Lung (tissue), 12 donors: Measurements from ENCODE around the gene NGEF. TPM values are rescaled to one million over a fixed set of nuclear protein-coding genes. Genes with fewer than 3 reads are reported as not detected.

ENCODE experiments used
- ATAC-seq: fragments of 200-7000 bp; cut with Tn5 transposase; one replicate; pipeline ENCODE4 v1.9.1; 2020; ENCODE audit warnings: moderate number of reproducible peaks; ENCODE audit not compliant: insufficient read depth, low FRiP score
- DNase-seq, 3 donors: peaks; one replicate each; pipeline ENCODE4 v3.0.0-alpha.2; 2013 to 2017
- H3K27ac ChIP-seq, 2 donors: one replicate each; pipeline ENCODE4 v1.5.1; 2013; ENCODE audit warnings: mild to moderate bottlenecking in 2 of 2, moderate library complexity in 2 of 2, control low read depth in 1 of 2, inconsistent platforms in 1 of 2, low read depth in 1 of 2, low read length in 1 of 2
- H3K27me3 ChIP-seq, 3 donors: one replicate each; pipeline ENCODE4 v1.5.1; 2013; ENCODE audit warnings: low read length in 2 of 3; ENCODE audit not compliant: control insufficient read depth in 3 of 3, insufficient read depth in 3 of 3
- H3K36me3 ChIP-seq, 4 donors: one replicate each; pipeline ENCODE4 v1.5.1; 2013; ENCODE audit warnings: low read length in 4 of 4, mild to moderate bottlenecking in 1 of 4, moderate library complexity in 1 of 4; ENCODE audit not compliant: control insufficient read depth in 4 of 4, insufficient read depth in 4 of 4
- H3K4me1 ChIP-seq, 5 donors: one replicate each; pipeline ENCODE4 v1.5.1; 2013; ENCODE audit warnings: low read length in 5 of 5, mild to moderate bottlenecking in 2 of 5, moderate library complexity in 1 of 5; ENCODE audit not compliant: control insufficient read depth in 5 of 5, insufficient read depth in 5 of 5
- H3K4me3 ChIP-seq: one replicate; pipeline ENCODE4 v1.5.1; 2013; ENCODE audit warnings: mild to moderate bottlenecking, control low read depth, moderate library complexity
- H3K9ac ChIP-seq, 2 donors: one replicate each; pipeline ENCODE4 v1.5.1; 2013; ENCODE audit warnings: low read length in 2 of 2, control low read depth in 1 of 2; ENCODE audit not compliant: insufficient read depth in 1 of 2
- H3K9me3 ChIP-seq, 4 donors: one replicate each; pipeline ENCODE4 v1.5.1; 2013; ENCODE audit warnings: low read length in 3 of 4, mild to moderate bottlenecking in 1 of 4, moderate library complexity in 1 of 4; ENCODE audit not compliant: control insufficient read depth in 4 of 4, insufficient read depth in 3 of 4
- WGBS, 2 donors: extraction: QIAGEN DNeasy Blood & Tissue Kit; methylation state at CpG; one replicate each; pipeline ENCODE4 v1.1.7; 2013; 5-methylcytosine and 5-hydroxymethylcytosine counted together
- polyA plus RNA-seq, 2 donors: library from polyadenylated mRNA; stranded (reverse); fragments of 200-250 nt; gene quantifications; one replicate each; pipeline ENCODE4 v1.2.1, GENCODE V29; 2013
- total RNA-seq, 2 donors: library from RNA; depleted of rRNA in 1 of 2; stranded (reverse); fragments of >200 nt in 1 of 2; gene quantifications; one replicate each; pipeline ENCODE4 v1.2.1, GENCODE V29; 2014 to 2021
- TF ChIP-seq, protein P1 (sequence below): IDR thresholded peaks from 2 replicates; pipeline ENCODE4 v1.5.1; 2012; ENCODE audit warnings: mild to moderate bottlenecking; ENCODE audit errors: control extremely low read depth, extremely low read depth
- donor health status: control.
- donor health status: control.
- donor health status: Bipolar disorder and iron deficiency.
- donor health status: healthy.
- donor health status: DM: yes; HTN: yes; CAD: no.

The NGEF gene
- total and polyA plus RNA-seq, 4 donors = 0.35 to 2.4 (median 1.5) TPM

DNA sequence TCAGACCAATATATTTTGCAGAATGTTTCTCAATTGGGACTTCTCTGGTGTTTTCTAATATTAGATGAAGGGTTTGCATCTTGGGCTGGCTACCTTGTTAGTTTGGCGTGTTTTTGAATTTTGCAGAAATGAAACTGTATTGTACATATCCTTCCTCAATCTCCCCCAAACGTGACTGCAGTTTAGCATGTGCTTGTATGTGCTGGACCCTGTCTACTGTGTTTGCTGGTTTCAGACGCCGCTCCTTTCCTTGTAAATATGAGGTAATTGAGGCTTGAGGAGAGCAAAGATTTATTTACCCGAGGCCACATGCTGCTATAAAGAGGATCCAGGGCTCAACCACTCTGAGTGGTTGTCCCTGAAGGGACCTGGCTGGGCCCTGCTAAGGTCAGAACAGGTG is 57.2 kb downstream of the NGEF start:
- no peak overlapping the region for H3K9ac ChIP-seq
- no peaks in the 10 kb centered on the region for H3K9me3 ChIP-seq
- WGBS, 2 donors = 53 to 74% methylated on average over 5 of the region's 5 CpGs
- H3K4me1 ChIP-seq = peaks cover 0 to 16% (median 7%) of the 10 kb centered on the region in 5 donors
- H3K36me3 ChIP-seq = no peaks in the 10 kb centered on the region
- no peak overlapping the region for H3K27ac ChIP-seq
- H3K4me3 ChIP-seq = no peak overlapping the region
- ATAC-seq (no peak), DNase-seq (no peak)
- H3K27me3 ChIP-seq = no peaks in the 10 kb centered on the region
- TF ChIP-seq, protein P1, sequence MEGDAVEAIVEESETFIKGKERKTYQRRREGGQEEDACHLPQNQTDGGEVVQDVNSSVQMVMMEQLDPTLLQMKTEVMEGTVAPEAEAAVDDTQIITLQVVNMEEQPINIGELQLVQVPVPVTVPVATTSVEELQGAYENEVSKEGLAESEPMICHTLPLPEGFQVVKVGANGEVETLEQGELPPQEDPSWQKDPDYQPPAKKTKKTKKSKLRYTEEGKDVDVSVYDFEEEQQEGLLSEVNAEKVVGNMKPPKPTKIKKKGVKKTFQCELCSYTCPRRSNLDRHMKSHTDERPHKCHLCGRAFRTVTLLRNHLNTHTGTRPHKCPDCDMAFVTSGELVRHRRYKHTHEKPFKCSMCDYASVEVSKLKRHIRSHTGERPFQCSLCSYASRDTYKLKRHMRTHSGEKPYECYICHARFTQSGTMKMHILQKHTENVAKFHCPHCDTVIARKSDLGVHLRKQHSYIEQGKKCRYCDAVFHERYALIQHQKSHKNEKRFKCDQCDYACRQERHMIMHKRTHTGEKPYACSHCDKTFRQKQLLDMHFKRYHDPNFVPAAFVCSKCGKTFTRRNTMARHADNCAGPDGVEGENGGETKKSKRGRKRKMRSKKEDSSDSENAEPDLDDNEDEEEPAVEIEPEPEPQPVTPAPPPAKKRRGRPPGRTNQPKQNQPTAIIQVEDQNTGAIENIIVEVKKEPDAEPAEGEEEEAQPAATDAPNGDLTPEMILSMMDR = no peak

- Histone ChIP-seq H3K9ac (no peak overlapping the region), H3K9me3 (no peaks in the 10 kb centered on the region), H3K4me3 (no peak overlapping the region), H3K4me1 (peaks cover 0 to 26% (median 18%) of the 10 kb centered on the region in 5 donors), H3K27me3 (no peaks in the 10 kb centered on the region), H3K36me3 (no peaks in the 10 kb centered on the region), H3K27ac (no peak overlapping the region)
- no peak for ATAC-seq
- 94 to 95% methylated on average over 10 of the region's 10 CpGs for WGBS, 2 donors
- TF ChIP-seq, protein P1 = no peak
- no peak for DNase-seq
Observed at GRCh38 chr2:232954691-232955090, 58.4 kb downstream of the NGEF start.

DNA sequence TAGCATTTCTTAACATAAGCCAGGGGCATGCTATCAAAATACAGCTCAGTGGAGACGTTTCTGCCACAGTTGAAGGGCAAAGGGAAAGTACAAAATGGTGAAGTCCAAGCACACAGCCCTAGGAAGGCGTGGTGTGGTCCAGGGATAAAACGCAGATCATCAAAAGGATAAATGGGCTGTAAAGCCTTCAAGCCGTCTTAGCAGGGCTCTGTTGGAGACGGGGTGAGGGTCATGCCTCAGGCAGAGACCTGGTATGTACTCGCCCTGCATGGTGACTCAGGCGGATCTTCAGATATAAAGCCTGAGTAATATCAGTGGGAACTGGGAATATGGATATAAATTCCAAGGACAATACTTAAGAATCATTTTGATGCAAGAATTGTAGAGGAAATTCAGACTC is 61.2 kb downstream of the NGEF start:
- no peak for DNase-seq
- 65 to 73% methylated on average over 7 of the region's 7 CpGs for WGBS, 2 donors
- no peaks in the 10 kb centered on the region for H3K36me3 ChIP-seq
- peaks cover 0 to 40% (median 18%) of the 10 kb centered on the region in 5 donors for H3K4me1 ChIP-seq
- H3K27ac ChIP-seq = no peak overlapping the region
- no peaks in the 10 kb centered on the region for H3K27me3 ChIP-seq
- ATAC-seq = no peak
- no peak overlapping the region for H3K4me3 ChIP-seq
- no peak overlapping the region for H3K9ac ChIP-seq
- TF ChIP-seq, protein P1 = no peak
- H3K9me3 ChIP-seq = no peaks in the 10 kb centered on the region

- ATAC-seq (no peak), DNase-seq (no peak)
- H3K4me3 ChIP-seq = no peak overlapping the region
- 84 to 88% methylated on average over 11 of the region's 11 CpGs for WGBS, 2 donors
- no peak overlapping the region for H3K27ac ChIP-seq
- H3K27me3 ChIP-seq = no peaks in the 10 kb centered on the region
- no peaks in the 10 kb centered on the region for H3K9me3 ChIP-seq
- H3K4me1 ChIP-seq = peaks cover 0 to 40% (median 18%) of the 10 kb centered on the region in 5 donors
- no peak overlapping the region for H3K9ac ChIP-seq
- H3K36me3 ChIP-seq = no peaks in the 10 kb centered on the region
- TF ChIP-seq, protein P1 = no peak
Observed at GRCh38 chr2:232951181-232951580, 61.9 kb downstream of the NGEF start.
